ENCODE measurements around the gene FGD5.

DNA sequence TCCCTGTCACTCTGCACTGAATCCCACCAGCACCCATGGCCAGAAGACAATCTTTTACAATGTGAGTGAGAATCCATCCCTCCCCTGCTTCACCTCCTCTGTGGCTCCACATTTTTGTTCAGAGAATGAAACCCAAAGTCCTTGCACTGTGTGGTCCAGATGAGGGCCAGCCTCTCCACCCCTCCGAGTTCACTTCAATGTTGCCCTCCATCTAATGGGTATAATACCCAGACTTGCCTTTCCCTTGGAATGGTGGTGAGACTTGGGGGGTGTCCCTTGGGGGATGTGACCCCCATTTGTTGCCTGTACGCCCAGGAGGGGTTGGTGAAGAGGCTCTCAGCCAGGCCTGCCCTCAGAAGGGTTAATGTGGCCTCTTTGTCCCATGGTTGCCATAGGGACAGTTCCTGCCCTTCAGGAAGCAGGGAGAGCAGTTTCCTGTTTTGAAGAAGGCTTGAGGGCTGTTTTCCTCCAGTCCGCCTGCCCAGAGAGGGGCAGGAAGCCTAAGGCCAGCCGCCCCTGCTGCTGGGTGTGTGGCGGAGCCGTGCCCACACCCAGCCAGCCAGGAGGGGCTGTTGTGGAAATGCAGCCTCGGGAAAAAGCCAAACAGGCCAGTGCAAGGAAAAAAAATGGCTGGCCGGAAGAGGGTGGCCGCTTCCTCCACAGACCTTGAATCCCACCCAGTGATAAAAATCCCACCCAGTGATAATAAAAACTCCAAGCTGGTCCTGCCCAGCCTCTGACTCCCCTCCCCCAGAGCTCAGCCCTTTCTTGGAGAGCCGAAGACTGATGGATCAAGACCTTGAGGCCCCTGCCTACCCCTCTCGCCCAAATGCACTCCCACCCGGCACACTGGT, 14.6 kb upstream of the FGD5 start:
- TF ChIP-seq POLR2A (IDR thresholded peaks at IDR 0.05), result no peak
- TF ChIP-seq, protein P1, sequence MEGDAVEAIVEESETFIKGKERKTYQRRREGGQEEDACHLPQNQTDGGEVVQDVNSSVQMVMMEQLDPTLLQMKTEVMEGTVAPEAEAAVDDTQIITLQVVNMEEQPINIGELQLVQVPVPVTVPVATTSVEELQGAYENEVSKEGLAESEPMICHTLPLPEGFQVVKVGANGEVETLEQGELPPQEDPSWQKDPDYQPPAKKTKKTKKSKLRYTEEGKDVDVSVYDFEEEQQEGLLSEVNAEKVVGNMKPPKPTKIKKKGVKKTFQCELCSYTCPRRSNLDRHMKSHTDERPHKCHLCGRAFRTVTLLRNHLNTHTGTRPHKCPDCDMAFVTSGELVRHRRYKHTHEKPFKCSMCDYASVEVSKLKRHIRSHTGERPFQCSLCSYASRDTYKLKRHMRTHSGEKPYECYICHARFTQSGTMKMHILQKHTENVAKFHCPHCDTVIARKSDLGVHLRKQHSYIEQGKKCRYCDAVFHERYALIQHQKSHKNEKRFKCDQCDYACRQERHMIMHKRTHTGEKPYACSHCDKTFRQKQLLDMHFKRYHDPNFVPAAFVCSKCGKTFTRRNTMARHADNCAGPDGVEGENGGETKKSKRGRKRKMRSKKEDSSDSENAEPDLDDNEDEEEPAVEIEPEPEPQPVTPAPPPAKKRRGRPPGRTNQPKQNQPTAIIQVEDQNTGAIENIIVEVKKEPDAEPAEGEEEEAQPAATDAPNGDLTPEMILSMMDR (IDR thresholded peaks at IDR 0.05), result no peak
- peak in 1 of 2 donors; percentile 17 for TF ChIP-seq POLR2AphosphoS5 (IDR thresholded peaks at IDR 0.05; ENCODE audit: insufficient read depth in 1 of 2, low read depth in 1 of 2)

Measured in vagina (tissue), 2 donors.